Lung (tissue), 12 donors: ENCODE data around the gene TPM4. TPM values are rescaled to one million over a fixed set of nuclear protein-coding genes. Genes with fewer than 3 reads are reported as not detected.

Experiments used
- ATAC-seq: fragments of 200-7000 bp; cut with Tn5 transposase; one replicate; pipeline ENCODE4 v1.9.1; 2020; ENCODE audit warnings: moderate number of reproducible peaks; ENCODE audit not compliant: insufficient read depth, low FRiP score
- DNase-seq, 3 donors: peaks; one replicate each; pipeline ENCODE4 v3.0.0-alpha.2; 2013 to 2017
- H3K27ac ChIP-seq, 2 donors: one replicate each; pipeline ENCODE4 v1.5.1; 2013; ENCODE audit warnings: mild to moderate bottlenecking in 2 of 2, moderate library complexity in 2 of 2, control low read depth in 1 of 2, inconsistent platforms in 1 of 2, low read depth in 1 of 2, low read length in 1 of 2
- H3K27me3 ChIP-seq, 3 donors: one replicate each; pipeline ENCODE4 v1.5.1; 2013; ENCODE audit warnings: low read length in 2 of 3; ENCODE audit not compliant: control insufficient read depth in 3 of 3, insufficient read depth in 3 of 3
- H3K36me3 ChIP-seq, 4 donors: one replicate each; pipeline ENCODE4 v1.5.1; 2013; ENCODE audit warnings: low read length in 4 of 4, mild to moderate bottlenecking in 1 of 4, moderate library complexity in 1 of 4; ENCODE audit not compliant: control insufficient read depth in 4 of 4, insufficient read depth in 4 of 4
- H3K4me1 ChIP-seq, 5 donors: one replicate each; pipeline ENCODE4 v1.5.1; 2013; ENCODE audit warnings: low read length in 5 of 5, mild to moderate bottlenecking in 2 of 5, moderate library complexity in 1 of 5; ENCODE audit not compliant: control insufficient read depth in 5 of 5, insufficient read depth in 5 of 5
- H3K4me3 ChIP-seq: one replicate; pipeline ENCODE4 v1.5.1; 2013; ENCODE audit warnings: mild to moderate bottlenecking, control low read depth, moderate library complexity
- H3K9ac ChIP-seq, 2 donors: one replicate each; pipeline ENCODE4 v1.5.1; 2013; ENCODE audit warnings: low read length in 2 of 2, control low read depth in 1 of 2; ENCODE audit not compliant: insufficient read depth in 1 of 2
- H3K9me3 ChIP-seq, 4 donors: one replicate each; pipeline ENCODE4 v1.5.1; 2013; ENCODE audit warnings: low read length in 3 of 4, mild to moderate bottlenecking in 1 of 4, moderate library complexity in 1 of 4; ENCODE audit not compliant: control insufficient read depth in 4 of 4, insufficient read depth in 3 of 4
- CTCF ChIP-seq: IDR thresholded peaks from 2 replicates; pipeline ENCODE4 v1.5.1; 2012; ENCODE audit warnings: mild to moderate bottlenecking; ENCODE audit errors: control extremely low read depth, extremely low read depth
- WGBS, 2 donors: extraction: QIAGEN DNeasy Blood & Tissue Kit; methylation state at CpG; one replicate each; pipeline ENCODE4 v1.1.7; 2013; 5-methylcytosine and 5-hydroxymethylcytosine counted together
- polyA plus RNA-seq, 2 donors: library from polyadenylated mRNA; stranded (reverse); fragments of 200-250 nt; gene quantifications; one replicate each; pipeline ENCODE4 v1.2.1, GENCODE V29; 2013
- total RNA-seq, 2 donors: library from RNA; depleted of rRNA in 1 of 2; stranded (reverse); fragments of >200 nt in 1 of 2; gene quantifications; one replicate each; pipeline ENCODE4 v1.2.1, GENCODE V29; 2014 to 2021
- donor health status: control.
- donor health status: control.
- donor health status: Bipolar disorder and iron deficiency.
- donor health status: healthy.
- donor health status: DM: yes; HTN: yes; CAD: no.

Gene TPM4
- total and polyA plus RNA-seq, 4 donors: 274 to 438 (median 383) TPM

- WGBS, 2 donors: 55 to 59% methylated on average over 5 of the region's 5 CpGs
- peaks cover 0 to 3% (median 1%) of the 10 kb centered on the region in 4 donors for H3K9me3 ChIP-seq
Observed at GRCh38 chr19:16057062-16057461, 19.2 kb upstream of the TPM4 start.

GRCh38 chr19:16060294-16060693, 16.0 kb upstream of the TPM4 start:
- no peaks in the 10 kb centered on the region for H3K4me1 ChIP-seq
- H3K9ac ChIP-seq: no peak overlapping the region
- 56 to 72% methylated on average over 2 of the region's 2 CpGs for whole genome bisulfite sequencing, 2 donors
- no peaks in the 10 kb centered on the region for H3K36me3 ChIP-seq
- ATAC-seq (no peak), DNase-seq (no peak)
- H3K4me3 ChIP-seq: no peak overlapping the region
- no peak for TF ChIP-seq CTCF
- H3K9me3 ChIP-seq: peaks cover 0 to 6% (median 1%) of the 10 kb centered on the region in 4 donors
- no peak overlapping the region for H3K27ac ChIP-seq
- no peaks in the 10 kb centered on the region for H3K27me3 ChIP-seq

More at GRCh38 chr19:16057062-16057461, 19.2 kb upstream of the TPM4 start:
- H3K4me3 ChIP-seq: no peak overlapping the region
- no peak overlapping the region for H3K9ac ChIP-seq
- ATAC-seq (no peak), DNase-seq (no peak)
- TF ChIP-seq CTCF: no peak
- no peaks in the 10 kb centered on the region for H3K36me3 ChIP-seq
- H3K27me3 ChIP-seq: no peaks in the 10 kb centered on the region
- H3K27ac ChIP-seq: no peak overlapping the region
- no peaks in the 10 kb centered on the region for H3K4me1 ChIP-seq

- peaks cover 0 to 6% (median 1%) of the 10 kb centered on the region in 4 donors for H3K9me3 ChIP-seq
- 58 to 75% methylated on average over 4 of the region's 4 CpGs for WGBS, 2 donors
- no peak overlapping the region for H3K27ac ChIP-seq
- TF ChIP-seq CTCF: no peak
- H3K9ac ChIP-seq: no peak overlapping the region
- no peak overlapping the region for H3K4me3 ChIP-seq
- no peaks in the 10 kb centered on the region for H3K27me3 ChIP-seq
- ATAC-seq (no peak), DNase-seq (no peak)
- no peaks in the 10 kb centered on the region for H3K36me3 ChIP-seq
- H3K4me1 ChIP-seq: no peaks in the 10 kb centered on the region
Observed at GRCh38 chr19:16061943-16062342, 14.4 kb upstream of the TPM4 start.

GRCh38 chr19:16062789-16063188, 13.5 kb upstream of the TPM4 start:
- peak; percentile 56 for ATAC-seq

More at GRCh38 chr19:16062789-16063188, 13.5 kb upstream of the TPM4 start:
- Histone ChIP-seq H3K27ac (no peak overlapping the region), H3K9ac (no peak overlapping the region), H3K36me3 (no peaks in the 10 kb centered on the region), H3K27me3 (no peaks in the 10 kb centered on the region), H3K9me3 (peaks cover 0 to 3% (median 1%) of the 10 kb centered on the region in 4 donors), H3K4me3 (no peak overlapping the region), H3K4me1 (no peaks in the 10 kb centered on the region)
- DNase-seq: no peak
- TF ChIP-seq CTCF: peak; percentile 63
- 77 to 84% methylated on average over 2 of the region's 2 CpGs for WGBS, 2 donors
